GM19025 (cell line): ENCODE data around the gene DKK2.

Source experiments
- ATAC-seq: cut with Tn5 transposase; IDR thresholded peaks from one replicate; pipeline ENCODE4 v1.9.1; 2021; ENCODE audit warnings: mild to moderate bottlenecking, low read depth, moderate library complexity; ENCODE audit not compliant: unreplicated experiment

DKK2 gene

DNA sequence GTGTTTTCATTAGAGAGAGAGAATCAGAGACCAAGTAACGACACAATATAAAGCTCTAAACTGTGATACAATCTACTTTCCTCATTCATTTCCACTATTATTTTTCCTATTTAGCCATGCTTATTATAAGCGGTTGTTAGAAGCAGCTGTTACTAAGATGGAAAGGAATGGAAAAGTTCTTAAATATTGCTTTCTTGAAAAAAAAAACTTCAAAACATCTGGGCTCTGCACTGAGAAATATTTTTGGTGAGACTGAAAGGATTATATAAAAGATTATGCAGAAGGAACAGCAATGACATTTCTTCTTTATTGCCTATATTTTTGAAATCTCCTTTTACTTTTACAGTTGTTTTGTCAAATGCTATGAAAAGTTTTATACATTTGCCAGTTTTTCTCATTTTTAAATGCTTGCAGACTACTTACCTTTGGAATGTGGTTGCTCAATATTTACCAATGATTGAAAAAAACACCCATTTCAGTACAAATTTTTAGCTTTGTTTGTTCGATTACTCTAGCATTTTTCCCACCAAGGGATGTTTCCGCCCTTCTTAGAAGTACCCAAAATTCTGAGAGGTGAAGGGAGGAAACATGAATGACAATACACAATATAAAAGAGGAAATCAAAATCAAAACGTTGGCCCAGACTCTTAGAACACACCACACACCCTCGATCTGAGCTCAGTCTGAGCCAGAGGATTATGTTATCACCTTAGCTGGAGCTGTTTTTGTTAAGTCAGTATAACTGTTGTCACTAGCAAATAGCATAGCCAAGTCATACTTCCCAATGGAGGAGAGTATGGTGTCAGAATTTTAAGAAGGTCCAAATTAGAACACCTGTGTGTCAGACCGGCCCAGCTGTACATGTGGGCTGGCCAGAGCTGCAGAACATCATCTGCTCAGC lies 18.4 kb downstream of the DKK2 start:
- ATAC-seq = no peak

DNA sequence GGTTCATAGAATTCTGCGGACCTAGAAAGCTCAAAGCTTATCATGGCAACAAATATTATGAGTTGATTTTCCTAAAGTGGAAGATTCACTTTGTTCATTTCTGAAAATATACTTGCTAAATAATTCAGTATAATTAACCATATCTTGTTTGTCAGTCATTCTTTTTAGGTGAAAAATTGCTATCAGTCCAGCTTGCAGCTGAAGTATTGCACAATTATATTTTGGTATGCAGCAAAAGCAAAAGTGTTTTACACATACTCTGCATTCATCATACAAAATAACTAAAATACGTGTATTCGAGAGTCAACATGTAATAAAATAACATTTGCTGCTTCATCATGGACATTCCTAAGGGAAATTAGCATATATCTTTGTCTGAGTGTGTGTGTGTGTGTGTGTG lies 24.8 kb downstream of the DKK2 start:
- no peak for ATAC-seq

DNA sequence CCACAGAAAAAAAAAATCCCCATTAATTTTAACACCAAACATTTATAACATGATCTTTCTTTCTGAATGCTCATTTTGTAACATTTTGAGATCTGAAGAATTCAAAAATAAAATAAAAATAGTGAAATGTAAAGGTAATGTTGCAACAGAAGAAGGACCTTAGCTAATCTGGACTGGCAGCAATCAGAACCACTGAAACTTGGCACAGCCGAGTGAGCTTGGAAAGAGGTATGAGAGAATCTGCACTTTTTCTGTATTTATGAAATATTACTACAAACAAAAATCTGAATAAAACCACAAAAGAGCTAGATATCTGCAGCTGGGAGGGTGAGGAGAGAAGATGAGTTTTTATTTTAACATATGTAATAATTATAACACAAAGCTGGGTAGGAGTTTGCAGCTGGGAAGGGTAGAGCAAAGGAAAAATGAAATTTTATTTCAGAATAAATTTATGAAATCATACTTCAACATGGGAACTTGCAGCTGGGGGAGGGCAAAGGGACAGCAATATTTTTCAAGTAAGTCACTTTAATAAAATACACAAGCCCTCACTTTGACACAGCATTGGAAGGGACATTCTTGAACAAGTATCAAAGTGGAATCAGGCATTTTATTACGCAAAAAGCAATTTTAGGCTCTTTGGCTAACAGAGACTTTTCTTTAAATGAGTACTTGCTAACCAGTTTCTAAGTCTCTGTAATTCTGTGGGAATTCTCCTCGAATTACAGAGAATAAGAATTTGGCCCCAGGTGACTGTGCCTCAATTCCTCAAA lies 26.7 kb downstream of the DKK2 start:
- no peak for ATAC-seq

GRCh38 chr4:107008115-107008514 lies 28.0 kb downstream of the DKK2 start:
- ATAC-seq = no peak

GRCh38 chr4:107006218-107006617 lies 29.9 kb downstream of the DKK2 start:
- ATAC-seq = no peak

DNA sequence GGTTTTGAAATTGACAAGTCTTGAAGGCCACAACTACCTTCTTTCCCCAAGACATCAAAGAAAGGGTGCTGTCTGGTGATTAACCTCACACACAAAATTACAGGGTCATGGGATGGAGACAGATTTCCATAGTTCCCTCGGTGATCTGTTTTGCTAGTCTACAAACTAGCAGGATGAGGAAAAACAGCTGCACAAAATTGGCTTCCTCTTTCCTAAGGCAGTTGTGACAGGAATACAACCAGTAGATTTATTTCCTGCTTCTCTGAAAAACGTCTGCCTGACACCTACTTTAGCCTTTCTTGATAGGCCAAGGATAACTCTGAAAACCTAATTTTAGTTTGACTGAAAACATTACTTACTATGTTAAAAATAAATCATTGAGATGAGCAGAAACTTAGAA lies 39.6 kb downstream of the DKK2 start:
- ATAC-seq = no peak

- no peak for ATAC-seq
Observed at GRCh38 chr4:106993827-106994226, 42.3 kb downstream of the DKK2 start.

DNA sequence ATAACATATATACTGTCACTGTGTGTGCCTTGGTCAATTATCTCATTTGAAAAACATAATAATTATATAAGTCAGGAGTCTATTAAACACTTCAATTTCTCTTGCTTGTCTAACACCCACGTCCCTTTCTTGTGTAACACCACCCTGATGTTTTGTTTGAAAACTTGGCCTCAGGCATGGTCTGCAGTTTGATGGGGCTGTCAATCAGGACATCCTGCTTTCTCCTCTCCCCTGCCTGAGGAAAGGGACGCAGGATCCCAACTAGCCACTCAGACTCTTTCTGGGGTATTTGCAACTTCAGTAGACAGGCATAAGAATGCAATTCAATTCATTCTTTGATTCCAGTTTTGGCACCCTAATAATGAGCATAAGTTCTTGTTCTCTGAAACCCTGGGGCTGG lies 48.8 kb downstream of the DKK2 start:
- no peak for ATAC-seq

DNA sequence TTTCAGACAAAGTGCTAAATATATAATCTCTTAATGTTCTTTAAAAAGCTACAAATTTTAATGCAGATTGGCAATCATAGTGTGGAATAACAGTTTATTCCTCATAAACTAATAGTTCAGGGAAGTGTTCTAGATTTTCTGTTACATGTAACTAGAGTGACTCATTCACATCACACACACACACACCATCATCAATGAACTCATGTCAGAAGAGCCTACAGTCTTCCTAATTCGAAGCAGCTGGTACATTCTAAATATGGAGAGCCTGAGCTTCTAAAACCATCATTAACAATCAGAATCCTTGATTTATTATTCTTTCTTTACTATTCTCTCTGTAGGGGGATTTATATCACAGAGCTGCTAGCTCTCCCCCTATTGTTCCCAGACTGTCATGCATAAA lies 49.6 kb downstream of the DKK2 start:
- ATAC-seq = no peak

- no peak for ATAC-seq
Observed at GRCh38 chr4:106985830-106986229, 50.3 kb downstream of the DKK2 start.

- no peak for ATAC-seq
Observed at GRCh38 chr4:106982711-106983211, 53.4 kb downstream of the DKK2 start.

DNA sequence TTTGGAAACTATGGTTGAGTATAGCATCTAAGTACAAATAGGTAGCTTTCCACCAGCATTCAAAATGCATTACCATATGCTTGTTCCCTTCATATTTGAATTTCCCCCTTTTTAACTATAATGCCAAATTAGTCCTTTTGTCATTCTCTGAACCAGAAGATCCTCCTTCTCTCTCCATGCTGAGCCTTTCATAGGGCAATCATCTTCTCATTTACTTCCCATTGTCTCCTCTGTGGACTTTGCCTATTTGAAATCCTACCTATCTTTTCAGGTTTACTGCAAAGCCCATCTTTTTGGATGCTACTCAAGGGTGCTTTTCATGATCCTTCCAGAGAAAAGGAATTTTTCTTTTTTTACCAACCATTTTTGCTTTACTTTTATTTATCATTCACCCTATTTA lies 54.7 kb downstream of the DKK2 start:
- ATAC-seq = no peak

DNA sequence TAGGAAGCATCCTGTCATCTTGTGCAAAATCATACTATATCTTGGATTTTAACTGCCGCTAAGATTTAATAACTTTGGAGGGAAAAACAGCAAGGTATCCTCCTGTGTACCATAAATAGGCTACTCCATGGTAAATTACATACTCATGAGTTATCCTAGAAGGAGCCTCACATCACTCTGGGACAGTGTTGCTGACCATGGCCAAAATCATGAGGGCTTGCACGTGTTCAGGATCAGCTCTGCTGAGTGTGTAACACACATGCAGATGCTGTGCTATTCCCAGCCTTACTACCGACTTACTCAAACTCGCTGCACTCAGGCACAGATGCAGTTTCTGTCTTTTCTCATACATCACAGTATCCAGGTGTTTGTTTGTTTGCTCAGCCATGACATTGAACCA lies 56.6 kb downstream of the DKK2 start:
- no peak for ATAC-seq

- ATAC-seq = no peak
Observed at GRCh38 chr4:106978046-106978774, 57.9 kb downstream of the DKK2 start.

DNA sequence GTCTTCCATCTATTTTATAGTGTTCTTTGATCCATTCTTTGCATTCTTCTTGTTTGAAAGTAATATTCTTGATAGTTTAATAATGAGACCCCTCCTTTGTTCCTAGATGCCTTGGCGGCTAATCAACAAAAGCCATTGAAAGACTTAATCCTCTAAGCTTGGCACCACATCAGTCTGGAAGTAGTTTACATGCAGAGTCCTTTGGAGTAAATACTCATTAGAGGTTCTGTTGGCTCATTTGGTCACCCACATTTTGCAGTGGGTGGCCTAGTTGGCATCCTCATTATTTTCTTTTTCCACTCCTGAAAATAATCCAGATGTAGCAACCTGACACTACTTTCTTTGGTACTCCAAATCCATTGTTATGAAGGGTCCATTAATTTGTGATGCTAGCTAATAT lies 64.5 kb downstream of the DKK2 start:
- ATAC-seq = no peak

DNA sequence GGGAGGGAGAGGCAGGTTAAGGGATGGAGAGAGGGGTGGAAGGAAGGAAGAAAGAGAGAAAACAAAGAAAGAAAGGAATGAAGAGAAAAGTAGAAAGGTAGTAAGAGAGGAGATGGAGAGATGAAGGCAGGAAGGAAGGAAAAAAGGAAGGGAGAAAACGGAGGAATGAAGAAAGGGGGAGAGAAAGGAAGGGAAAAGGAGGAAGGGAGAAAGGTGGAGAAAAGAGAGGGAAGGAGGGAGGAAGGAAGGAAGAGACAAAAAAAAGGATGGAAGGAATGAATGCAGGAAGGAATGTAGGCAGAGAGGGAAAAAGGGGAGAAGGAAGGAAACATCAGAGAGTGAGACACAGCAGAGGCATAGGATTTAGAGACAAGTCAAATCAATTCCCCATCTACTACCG lies 68.2 kb downstream of the DKK2 start:
- ATAC-seq = no peak

DNA sequence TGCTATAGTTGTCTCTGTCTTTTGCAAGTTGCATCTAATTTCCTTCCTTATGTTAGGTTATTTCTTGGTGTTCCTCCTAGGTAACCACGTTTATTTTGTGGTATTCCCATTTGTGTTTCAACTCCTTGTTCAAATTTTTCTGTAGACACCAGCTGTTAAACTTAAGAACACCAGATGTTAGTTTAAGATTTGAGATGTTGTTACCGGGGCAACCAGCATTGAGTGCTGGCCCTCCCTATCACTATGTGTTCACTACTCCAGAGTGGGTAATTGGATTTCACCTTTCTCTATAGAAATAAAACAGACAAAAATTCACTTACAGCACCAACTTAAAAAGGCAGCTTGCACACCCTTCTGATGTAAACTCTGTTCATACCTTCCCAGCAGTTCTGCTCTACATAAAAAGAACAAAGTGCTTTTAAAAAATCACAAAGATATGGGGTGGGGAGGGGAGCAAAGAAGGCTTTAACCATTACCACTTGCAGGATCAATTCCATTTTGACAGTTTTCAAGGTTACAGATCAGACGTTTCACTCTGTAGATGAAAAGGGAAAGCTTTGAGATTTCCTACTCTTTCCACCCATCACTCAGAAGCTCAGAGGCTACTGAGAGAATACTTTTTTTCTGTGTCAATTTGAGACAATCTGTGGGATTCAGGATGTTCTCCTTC lies 82.9 kb downstream of the DKK2 start:
- ATAC-seq = no peak

DNA sequence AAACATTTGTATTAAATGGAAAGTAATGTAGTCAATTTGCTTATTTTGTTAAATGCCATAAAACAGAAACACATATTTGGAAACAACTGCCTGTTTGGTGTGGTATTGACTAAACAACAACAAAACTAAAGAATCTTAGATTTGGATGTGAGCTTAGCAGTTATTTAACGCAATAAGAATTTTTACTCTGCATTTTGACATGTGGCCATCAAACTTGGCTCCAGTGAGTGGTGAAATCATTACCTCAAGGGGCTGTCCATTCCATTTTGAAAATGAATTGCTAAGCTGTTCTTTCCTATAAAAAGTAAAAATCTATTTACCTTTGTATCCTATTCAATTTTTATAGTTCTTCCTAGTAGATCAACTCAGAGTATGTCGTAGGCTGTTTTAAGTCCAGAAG lies 84.2 kb downstream of the DKK2 start:
- ATAC-seq = no peak

- no peak for ATAC-seq
Observed at GRCh38 chr4:106941841-106942240, 94.3 kb downstream of the DKK2 start.

- ATAC-seq = no peak
Observed at GRCh38 chr4:106930522-106930921, 105.6 kb downstream of the DKK2 start.
